ENCODE data around the gene CYP26A1.
"Not testable (repeated sequence)": the region's sequence is repeated elsewhere in the genome, so short reads cannot be mapped to it uniquely, and the experiment has no call there.

Gene CYP26A1

DNA sequence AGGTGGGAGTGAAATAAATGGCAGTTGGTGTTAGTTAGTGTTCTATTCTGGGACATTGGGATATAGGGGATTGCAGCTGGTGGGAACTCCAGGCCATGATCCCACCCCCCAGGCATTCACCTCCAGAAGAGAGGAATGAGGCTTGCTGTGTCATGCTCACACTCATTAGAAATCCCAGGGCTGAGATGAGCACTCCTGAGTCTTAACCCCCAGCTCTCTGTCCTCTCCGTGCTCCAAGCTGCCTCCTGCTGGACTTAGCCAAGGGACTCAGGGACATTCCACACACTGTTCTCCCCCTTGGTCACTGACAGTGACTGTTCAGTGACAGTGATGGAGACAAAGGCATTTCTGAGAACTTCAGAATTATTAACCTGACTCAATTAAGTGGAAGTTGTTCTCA, 21.5 kb downstream of the CYP26A1 start:
- Histone ChIP-seq H3K9me3 (replicated peaks in 1 of 11) (peaks cover 0 to 4% (median 0%) of the 10 kb centered on the region in 11 experiments; a peak in 2 of 22 replicates), H4K20me1 (no peaks in the 10 kb centered on the region), H3K9ac (no peak overlapping the region), H3K27ac (no peak overlapping the region), H3K4me3 (no peak overlapping the region), H3K4me1 (no peaks in the 10 kb centered on the region), H3K27me3 (no peaks in the 10 kb centered on the region), H3K36me3 (no peaks in the 10 kb centered on the region), H3K4me2 (no peak overlapping the region)
- TF ChIP-seq Cebpa-rat (IDR thresholded peaks at IDR 0.05) = no peak

DNA sequence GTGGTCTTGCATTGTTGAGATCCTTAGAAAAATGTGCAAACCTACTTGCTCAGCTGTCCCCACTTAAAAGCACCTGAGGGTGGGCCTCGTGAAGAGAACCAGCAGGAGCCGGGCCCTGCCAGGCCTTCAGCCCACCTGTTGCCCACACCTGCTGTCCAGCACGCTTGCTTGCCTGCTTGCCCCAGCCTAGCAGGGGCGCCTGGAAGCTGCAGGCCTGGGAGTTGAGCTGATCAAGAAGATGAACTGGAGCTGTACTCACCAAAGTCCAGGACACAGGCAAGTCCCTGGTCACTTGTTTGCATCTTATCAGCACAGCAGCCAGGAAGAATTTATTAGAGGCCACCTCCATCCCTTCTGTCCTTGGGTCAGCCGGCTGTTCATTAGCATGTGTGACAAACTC, 23.2 kb downstream of the CYP26A1 start:
- H3K27ac ChIP-seq = no peak overlapping the region
- H3K36me3 ChIP-seq = no peaks in the 10 kb centered on the region
- no peak overlapping the region for H3K4me2 ChIP-seq
- H3K9me3 ChIP-seq (replicated peaks in 1 of 11) = peaks cover 0 to 4% (median 0%) of the 10 kb centered on the region in 11 experiments; a peak in 2 of 22 replicates
- H3K4me1 ChIP-seq = no peaks in the 10 kb centered on the region
- H3K4me3 ChIP-seq = no peak overlapping the region
- TF ChIP-seq Cebpa-rat (IDR thresholded peaks at IDR 0.05) = no peak
- H3K27me3 ChIP-seq = no peaks in the 10 kb centered on the region
- H3K9ac ChIP-seq = no peak overlapping the region
- H4K20me1 ChIP-seq = no peaks in the 10 kb centered on the region

DNA sequence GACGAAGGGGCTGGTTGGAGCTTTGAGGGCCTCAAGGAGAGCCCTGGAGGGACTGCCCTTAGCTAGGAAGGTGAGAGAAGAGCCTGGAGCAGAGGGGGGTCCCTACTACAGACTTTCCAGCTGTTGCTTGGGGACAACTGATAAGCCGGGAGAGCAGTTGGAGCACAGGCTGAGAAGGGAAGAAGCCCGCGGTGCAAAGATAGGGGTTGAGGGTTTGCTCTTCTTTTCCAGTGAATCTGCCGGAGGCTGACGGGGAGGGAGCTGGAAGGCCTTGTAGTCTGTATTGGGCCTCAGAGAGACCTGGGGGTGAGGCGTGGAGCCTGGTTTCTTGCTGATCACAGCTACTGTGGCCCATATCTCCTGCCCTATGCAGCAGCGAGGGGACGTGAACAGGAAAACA, 23.7 kb downstream of the CYP26A1 start:
- no peaks in the 10 kb centered on the region for H4K20me1 ChIP-seq
- H3K4me2 ChIP-seq = no peak overlapping the region
- TF ChIP-seq Cebpa-rat (IDR thresholded peaks at IDR 0.05) = no peak
- no peaks in the 10 kb centered on the region for H3K36me3 ChIP-seq
- peaks cover 0 to 8% (median 0%) of the 10 kb centered on the region in 11 experiments; a peak in 2 of 22 replicates for H3K9me3 ChIP-seq (replicated peaks in 1 of 11)
- H3K4me3 ChIP-seq = no peak overlapping the region
- H3K4me1 ChIP-seq = no peaks in the 10 kb centered on the region
- H3K27me3 ChIP-seq = no peaks in the 10 kb centered on the region
- H3K9ac ChIP-seq = no peak overlapping the region
- no peak overlapping the region for H3K27ac ChIP-seq

DNA sequence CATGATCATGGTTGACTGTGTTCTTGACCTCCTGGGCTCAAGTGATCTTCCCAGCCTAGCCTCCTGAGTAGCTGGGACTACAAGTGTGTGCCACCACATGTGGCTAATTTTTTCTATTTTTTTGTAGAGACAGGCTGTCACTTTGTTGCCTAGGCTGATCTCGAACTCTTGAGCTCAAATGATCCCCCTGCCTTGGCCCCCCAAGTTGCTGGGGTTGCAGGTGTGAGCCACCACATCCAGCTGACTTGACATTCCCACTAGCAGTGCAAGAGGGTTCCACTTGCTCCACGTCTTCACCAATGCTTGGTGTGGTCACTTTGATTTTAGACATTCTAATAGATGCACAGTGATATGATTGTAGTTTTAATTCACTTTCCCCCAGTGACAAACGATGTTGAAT, 25.1 kb downstream of the CYP26A1 start:
- Histone ChIP-seq H3K4me2 (no peak overlapping the region), H3K27ac (no peak overlapping the region), H3K36me3 (no peaks in the 10 kb centered on the region), H3K4me1 (no peaks in the 10 kb centered on the region), H4K20me1 (no peaks in the 10 kb centered on the region), H3K27me3 (no peaks in the 10 kb centered on the region), H3K9me3 (replicated peaks in 1 of 11) (peaks cover 1 to 13% (median 6%) of the 10 kb centered on the region in 11 experiments; a peak in 17 of 22 replicates), H3K9ac (no peak overlapping the region), H3K4me3 (no peak overlapping the region)
- TF ChIP-seq Cebpa-rat (IDR thresholded peaks at IDR 0.05) = no peak

DNA sequence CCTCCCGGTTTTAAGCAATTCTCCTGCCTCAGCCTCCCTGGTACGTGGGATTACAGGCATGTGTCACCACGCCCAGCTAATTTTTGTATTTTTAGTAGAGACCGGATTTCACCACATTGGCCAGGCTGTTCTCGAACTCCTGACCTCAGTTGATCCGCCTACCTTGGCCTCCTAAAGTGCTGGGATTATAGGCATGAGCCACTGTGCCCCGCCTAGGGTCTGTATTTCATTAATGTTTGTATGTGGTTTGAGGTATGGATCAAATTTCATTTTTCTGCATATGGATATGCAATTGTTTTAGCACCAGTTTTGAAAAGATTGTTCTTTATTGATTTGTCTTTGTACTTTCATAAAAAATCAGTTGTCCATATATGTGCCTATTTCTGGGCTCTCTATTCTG, 26.0 kb downstream of the CYP26A1 start:
- no peaks in the 10 kb centered on the region for H3K36me3 ChIP-seq
- no peaks in the 10 kb centered on the region for H3K4me1 ChIP-seq
- TF ChIP-seq Cebpa-rat (IDR thresholded peaks at IDR 0.05) = no peak
- peaks cover 3 to 16% (median 8%) of the 10 kb centered on the region in 11 experiments; a peak in 18 of 22 replicates for H3K9me3 ChIP-seq (replicated peaks in 1 of 11)
- H4K20me1 ChIP-seq = no peaks in the 10 kb centered on the region
- H3K27me3 ChIP-seq = no peaks in the 10 kb centered on the region
- H3K4me3 ChIP-seq = no peak overlapping the region
- no peak overlapping the region for H3K9ac ChIP-seq
- no peak overlapping the region for H3K4me2 ChIP-seq
- H3K27ac ChIP-seq = no peak overlapping the region

DNA sequence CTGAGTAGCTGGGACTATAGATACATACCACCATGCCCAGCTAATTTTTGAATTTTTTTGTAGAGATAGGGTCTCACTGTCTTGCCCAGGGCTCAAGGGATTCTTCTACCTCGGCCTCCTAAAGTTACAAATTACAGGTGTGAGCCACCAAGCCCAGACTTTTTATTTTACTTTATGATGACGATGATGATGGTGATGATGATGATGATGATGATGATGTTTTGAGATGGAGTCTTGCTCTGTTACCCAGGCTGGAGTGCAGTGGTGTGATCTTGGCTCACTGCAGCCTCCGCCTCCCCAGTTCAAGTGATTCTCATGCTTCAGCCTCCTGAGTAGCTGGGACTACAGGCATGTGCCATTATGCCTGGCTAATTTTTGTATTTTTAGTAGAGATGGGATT, 27.5 kb downstream of the CYP26A1 start:
- H3K36me3 ChIP-seq, H3K4me3 ChIP-seq, H3K9ac ChIP-seq, H3K27me3 ChIP-seq, H3K4me2 ChIP-seq, H3K27ac ChIP-seq, H4K20me1 ChIP-seq, H3K4me1 ChIP-seq: not testable (repeated sequence)
- peaks cover 3 to 16% (median 8%) of the 10 kb centered on the region in 11 experiments; a peak in 18 of 22 replicates for H3K9me3 ChIP-seq (replicated peaks in 1 of 11)

DNA sequence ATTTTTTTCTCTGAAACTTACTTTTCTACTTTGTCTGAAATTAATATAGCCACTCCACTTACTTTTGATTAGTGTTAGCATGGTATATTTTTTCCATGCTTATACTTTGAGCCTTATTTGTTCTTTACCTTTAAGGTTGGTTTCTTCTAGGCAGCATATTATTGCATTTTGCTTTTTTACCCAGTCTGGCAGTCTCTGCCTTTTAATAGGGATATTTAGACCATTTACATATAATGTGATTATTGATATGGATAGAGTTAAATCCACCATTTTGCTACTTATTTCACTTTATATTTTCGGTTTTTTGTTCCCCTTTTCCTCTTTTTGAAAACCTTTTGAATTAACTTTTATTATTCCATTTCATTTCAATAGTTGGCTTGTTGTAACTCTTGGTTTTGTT, 30.3 kb downstream of the CYP26A1 start:
- no peaks in the 10 kb centered on the region for H3K27me3 ChIP-seq
- no peak overlapping the region for H3K9ac ChIP-seq
- no peak for TF ChIP-seq Cebpa-rat (IDR thresholded peaks at IDR 0.05)
- no peak overlapping the region for H3K27ac ChIP-seq
- H4K20me1 ChIP-seq = no peaks in the 10 kb centered on the region
- peaks cover 0 to 6% (median 0%) of the 10 kb centered on the region in 10 experiments; a peak in 5 of 20 replicates for H3K4me1 ChIP-seq
- H3K4me3 ChIP-seq = no peak overlapping the region
- peaks cover 3 to 16% (median 8%) of the 10 kb centered on the region in 11 experiments; a peak in 18 of 22 replicates for H3K9me3 ChIP-seq (replicated peaks in 1 of 11)
- no peak overlapping the region for H3K4me2 ChIP-seq
- H3K36me3 ChIP-seq = no peaks in the 10 kb centered on the region

DNA sequence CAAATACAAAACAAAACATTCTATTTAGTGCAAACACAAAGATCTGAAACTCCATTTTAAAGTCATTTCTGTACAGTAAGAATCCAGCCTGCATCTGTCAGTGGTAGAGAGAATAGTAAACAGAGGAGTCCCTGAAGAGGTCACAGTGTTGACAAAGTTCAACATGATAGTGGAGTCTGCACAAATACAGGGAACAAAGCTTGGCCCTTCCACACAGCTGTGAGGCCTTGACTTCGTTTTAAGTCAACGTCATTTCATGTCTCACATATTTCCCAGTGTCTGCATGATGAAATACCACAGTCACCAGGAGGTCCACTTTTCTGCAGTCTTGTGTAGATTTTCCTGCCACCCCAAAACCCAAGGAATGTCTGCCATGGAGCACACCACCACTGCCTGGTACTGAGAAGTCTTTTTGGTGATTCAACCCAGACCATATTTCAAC, 33.0 kb downstream of the CYP26A1 start:
- H4K20me1 ChIP-seq = no peaks in the 10 kb centered on the region
- H3K4me1 ChIP-seq = peaks cover 0 to 6% (median 0%) of the 10 kb centered on the region in 10 experiments; a peak in 5 of 20 replicates
- no peaks in the 10 kb centered on the region for H3K36me3 ChIP-seq
- no peaks in the 10 kb centered on the region for H3K27me3 ChIP-seq
- peaks cover 3 to 16% (median 8%) of the 10 kb centered on the region in 11 experiments; a peak in 17 of 22 replicates for H3K9me3 ChIP-seq (replicated peaks in 1 of 11)
- no peak overlapping the region for H3K27ac ChIP-seq
- TF ChIP-seq Cebpa-rat (IDR thresholded peaks at IDR 0.05) = no peak
- no peak overlapping the region for H3K4me2 ChIP-seq
- no peak overlapping the region for H3K4me3 ChIP-seq
- H3K9ac ChIP-seq = no peak overlapping the region

DNA sequence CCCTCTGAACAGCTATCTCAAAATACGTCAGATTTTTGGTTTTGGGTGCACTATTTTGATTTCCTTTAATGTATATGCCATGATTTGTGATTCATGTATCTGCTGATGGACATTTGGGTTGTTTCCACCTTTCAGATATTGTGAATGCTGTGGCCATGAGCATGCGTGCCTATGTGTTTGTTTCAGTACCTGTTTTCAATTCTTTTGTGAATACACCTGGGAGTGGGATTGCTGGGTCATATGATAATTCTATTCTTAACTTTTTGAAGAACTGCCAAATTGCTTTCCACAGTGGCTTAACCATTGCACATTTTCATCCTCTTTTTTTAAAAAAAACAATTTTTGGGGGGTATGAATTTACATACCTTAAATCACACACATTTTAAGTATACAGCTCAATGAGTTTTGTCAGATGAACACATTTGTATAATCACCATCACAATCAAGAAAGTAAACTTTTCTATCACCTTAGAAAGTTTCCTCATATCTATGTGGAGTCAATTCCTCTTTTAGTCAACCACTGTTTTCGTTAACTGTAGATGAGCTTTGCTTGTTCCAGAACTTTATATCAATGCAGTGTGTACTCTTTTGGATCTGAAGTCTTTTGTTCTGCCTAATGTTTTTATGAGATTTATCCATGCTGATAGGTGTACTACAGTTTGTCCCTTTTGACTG, 36.9 kb downstream of the CYP26A1 start:
- Histone ChIP-seq H3K4me3 (no peak overlapping the region), H3K27me3 (no peaks in the 10 kb centered on the region), H3K9ac (no peak overlapping the region), H3K4me2 (no peak overlapping the region), H3K4me1 (peaks cover 3 to 10% (median 5%) of the 10 kb centered on the region in 10 experiments; a peak in 14 of 20 replicates), H3K9me3 (replicated peaks in 1 of 11) (no peaks in the 10 kb centered on the region), H4K20me1 (no peaks in the 10 kb centered on the region), H3K27ac (no peak overlapping the region), H3K36me3 (no peaks in the 10 kb centered on the region)
- no peak for TF ChIP-seq Cebpa-rat (IDR thresholded peaks at IDR 0.05)

DNA sequence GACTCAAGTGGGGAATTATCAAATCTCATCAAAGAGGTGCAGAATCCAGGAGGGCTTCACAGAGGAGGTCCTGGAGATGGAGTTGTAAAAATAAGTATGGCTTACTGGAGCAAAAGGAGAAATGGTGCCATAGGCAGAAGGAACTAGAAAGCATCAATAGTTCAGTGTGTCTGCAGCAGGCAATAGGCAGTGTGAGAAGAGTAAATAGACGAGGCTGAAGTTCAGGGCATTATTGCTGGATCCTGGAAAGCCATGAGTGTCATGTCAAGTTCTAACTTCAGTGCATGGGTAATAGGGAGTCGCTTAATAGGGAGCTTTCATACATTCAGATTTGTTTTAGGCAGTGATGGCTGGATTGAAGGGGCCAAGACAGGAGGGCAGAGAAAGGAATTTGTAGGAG, 39.3 kb downstream of the CYP26A1 start:
- TF ChIP-seq Cebpa-rat (IDR thresholded peaks at IDR 0.05) = no peak
- no peak overlapping the region for H3K4me2 ChIP-seq
- H4K20me1 ChIP-seq = no peaks in the 10 kb centered on the region
- no peak overlapping the region for H3K27ac ChIP-seq
- no peak overlapping the region for H3K9ac ChIP-seq
- H3K4me3 ChIP-seq = no peak overlapping the region
- H3K9me3 ChIP-seq (replicated peaks in 1 of 11) = peaks cover 0 to 9% (median 0%) of the 10 kb centered on the region in 11 experiments; a peak in 2 of 22 replicates
- H3K4me1 ChIP-seq = peaks cover 5 to 18% (median 11%) of the 10 kb centered on the region in 10 experiments; a peak in 16 of 20 replicates
- no peaks in the 10 kb centered on the region for H3K36me3 ChIP-seq
- H3K27me3 ChIP-seq = no peaks in the 10 kb centered on the region
